Activated T-cell treated with anti-CD3 and anti-CD28 coated beads, Interleukin-2, amount 50 U/mL, for 4 hours (primary cell): Measurements from ENCODE around the gene FRMPD4. TPM values are rescaled to one million over a fixed set of nuclear protein-coding genes. Genes with fewer than 3 reads are reported as not detected.

Experiments
- ATAC-seq, 2 donors: fragments of 200-7000 bp; cut with Tn5 transposase; one replicate each; pipeline ENCODE4 v1.10.0; 2021
- DNase-seq: peaks from one replicate; pipeline ENCODE4 v3.0.0-alpha.2; 2020
- H3K27me3 Mint-ChIP-seq: one replicate; pipeline ENCODE4 v1.8.0; 2021; ENCODE audit warnings: low read depth, mixed read lengths
- H3K36me3 Mint-ChIP-seq: one replicate; pipeline ENCODE4 v1.8.0; 2022; ENCODE audit warnings: mixed read lengths; ENCODE audit not compliant: insufficient read depth
- H3K4me1 Mint-ChIP-seq: one replicate; pipeline ENCODE4 v1.8.0; 2021; ENCODE audit warnings: low read depth, mixed read lengths
- H3K4me3 Mint-ChIP-seq: one replicate; pipeline ENCODE4 v1.8.0; 2021; ENCODE audit warnings: mild to moderate bottlenecking, moderate library complexity, mixed read lengths
- H3K9me3 Mint-ChIP-seq: one replicate; pipeline ENCODE4 v1.8.0; 2021; ENCODE audit warnings: mixed read lengths
- total RNA-seq, 3 donors: library from RNA; stranded (reverse); gene quantifications; one replicate each; pipeline ENCODE4 v1.2.1, GENCODE V29; 2021

The FRMPD4 gene
- total RNA-seq, 3 donors from 2014 or later: not detected

GRCh38 chrX:12301288-12301687 is 163.0 kb downstream of the FRMPD4 start:
- Mint-ChIP-seq H3K36me3 (no peaks in the 10 kb centered on the region), H3K9me3 (no peaks in the 10 kb centered on the region), H3K4me3 (no peak overlapping the region), H3K27me3 (no peaks in the 10 kb centered on the region), H3K4me1 (no peaks in the 10 kb centered on the region)
- DNase-seq (no peak), ATAC-seq (no peak)

- Mint-ChIP-seq H3K27me3 (no peaks in the 10 kb centered on the region), H3K36me3 (no peaks in the 10 kb centered on the region), H3K9me3 (no peaks in the 10 kb centered on the region), H3K4me1 (no peaks in the 10 kb centered on the region), H3K4me3 (no peak overlapping the region)
- ATAC-seq: no peak
- no peak for DNase-seq
These were observed 166.0 kb downstream of the FRMPD4 start for GRCh38 chrX:12304261-12304660.

- Mint-ChIP-seq H3K36me3 (no peaks in the 10 kb centered on the region), H3K4me1 (no peaks in the 10 kb centered on the region), H3K9me3 (no peaks in the 10 kb centered on the region), H3K27me3 (no peaks in the 10 kb centered on the region), H3K4me3 (no peak overlapping the region)
- DNase-seq: no peak
- ATAC-seq: no peak
These were observed 169.7 kb downstream of the FRMPD4 start for GRCh38 chrX:12307961-12308360.

GRCh38 chrX:12308420-12308819 is 170.1 kb downstream of the FRMPD4 start:
- no peaks in the 10 kb centered on the region for H3K27me3 Mint-ChIP-seq

GRCh38 chrX:12309040-12309743 is 170.9 kb downstream of the FRMPD4 start:
- DNase-seq (no peak), ATAC-seq (no peak)
- Mint-ChIP-seq H3K36me3 (no peaks in the 10 kb centered on the region), H3K4me1 (no peaks in the 10 kb centered on the region), H3K9me3 (no peaks in the 10 kb centered on the region), H3K4me3 (no peak overlapping the region), H3K27me3 (no peaks in the 10 kb centered on the region)

More at GRCh38 chrX:12308420-12308819, 170.1 kb downstream of the FRMPD4 start:
- ATAC-seq (no peak), DNase-seq (no peak)
- Mint-ChIP-seq H3K36me3 (no peaks in the 10 kb centered on the region), H3K4me1 (no peaks in the 10 kb centered on the region), H3K4me3 (no peak overlapping the region), H3K9me3 (no peaks in the 10 kb centered on the region)

GRCh38 chrX:12309744-12310076 is 171.4 kb downstream of the FRMPD4 start:
- H3K9me3 Mint-ChIP-seq: no peaks in the 10 kb centered on the region
- DNase-seq: no peak
- no peak overlapping the region for H3K4me3 Mint-ChIP-seq
- no peak for ATAC-seq
- H3K36me3 Mint-ChIP-seq: no peaks in the 10 kb centered on the region
- H3K4me1 Mint-ChIP-seq: no peaks in the 10 kb centered on the region
- no peaks in the 10 kb centered on the region for H3K27me3 Mint-ChIP-seq

GRCh38 chrX:12314651-12315050 is 176.4 kb downstream of the FRMPD4 start:
- Mint-ChIP-seq H3K27me3 (no peaks in the 10 kb centered on the region), H3K4me1 (no peaks in the 10 kb centered on the region), H3K9me3 (no peaks in the 10 kb centered on the region), H3K36me3 (no peaks in the 10 kb centered on the region), H3K4me3 (no peak overlapping the region)
- ATAC-seq: no peak
- DNase-seq: no peak

- no peaks in the 10 kb centered on the region for H3K36me3 Mint-ChIP-seq
- H3K9me3 Mint-ChIP-seq: no peaks in the 10 kb centered on the region
- DNase-seq: no peak
- H3K4me3 Mint-ChIP-seq: no peak overlapping the region
- no peak for ATAC-seq
- H3K27me3 Mint-ChIP-seq: no peaks in the 10 kb centered on the region
- H3K4me1 Mint-ChIP-seq: no peaks in the 10 kb centered on the region
These were observed 177.3 kb downstream of the FRMPD4 start for GRCh38 chrX:12315526-12315925.

- Mint-ChIP-seq H3K4me1 (no peaks in the 10 kb centered on the region), H3K4me3 (no peak overlapping the region), H3K27me3 (no peaks in the 10 kb centered on the region), H3K9me3 (no peaks in the 10 kb centered on the region), H3K36me3 (no peaks in the 10 kb centered on the region)
- ATAC-seq: no peak
- no peak for DNase-seq
These were observed 180.8 kb downstream of the FRMPD4 start for GRCh38 chrX:12319003-12319519.

GRCh38 chrX:12319992-12320391 is 181.7 kb downstream of the FRMPD4 start:
- Mint-ChIP-seq H3K4me1 (no peaks in the 10 kb centered on the region), H3K4me3 (no peak overlapping the region), H3K9me3 (no peaks in the 10 kb centered on the region), H3K36me3 (no peaks in the 10 kb centered on the region), H3K27me3 (no peaks in the 10 kb centered on the region)
- DNase-seq (no peak), ATAC-seq (no peak)

- DNase-seq: no peak
- Mint-ChIP-seq H3K4me1 (no peaks in the 10 kb centered on the region), H3K27me3 (peaks cover 1% of the 10 kb centered on the region), H3K9me3 (no peaks in the 10 kb centered on the region), H3K4me3 (no peak overlapping the region), H3K36me3 (no peaks in the 10 kb centered on the region)
- no peak for ATAC-seq
These were observed 183.8 kb downstream of the FRMPD4 start for GRCh38 chrX:12322031-12322430.

- Mint-ChIP-seq H3K36me3 (no peaks in the 10 kb centered on the region), H3K4me3 (no peak overlapping the region), H3K27me3 (peaks cover 1% of the 10 kb centered on the region), H3K4me1 (no peaks in the 10 kb centered on the region), H3K9me3 (no peaks in the 10 kb centered on the region)
- no peak for ATAC-seq
- DNase-seq: no peak
These were observed 186.9 kb downstream of the FRMPD4 start for GRCh38 chrX:12325171-12325570.

- no peak overlapping the region for H3K4me3 Mint-ChIP-seq
- no peaks in the 10 kb centered on the region for H3K4me1 Mint-ChIP-seq
- H3K9me3 Mint-ChIP-seq: no peaks in the 10 kb centered on the region
- peaks cover 4% of the 10 kb centered on the region for H3K27me3 Mint-ChIP-seq
- DNase-seq (no peak), ATAC-seq (no peak)
- no peaks in the 10 kb centered on the region for H3K36me3 Mint-ChIP-seq
These were observed 189.6 kb downstream of the FRMPD4 start for GRCh38 chrX:12327836-12328235.

- H3K4me1 Mint-ChIP-seq: no peaks in the 10 kb centered on the region
- H3K36me3 Mint-ChIP-seq: no peaks in the 10 kb centered on the region
- ATAC-seq (no peak), DNase-seq (no peak)
- H3K4me3 Mint-ChIP-seq: no peak overlapping the region
- peaks cover 4% of the 10 kb centered on the region for H3K27me3 Mint-ChIP-seq
- H3K9me3 Mint-ChIP-seq: no peaks in the 10 kb centered on the region
These were observed 191.2 kb downstream of the FRMPD4 start for GRCh38 chrX:12329476-12329875.

- Mint-ChIP-seq H3K4me3 (no peak overlapping the region), H3K9me3 (no peaks in the 10 kb centered on the region), H3K36me3 (no peaks in the 10 kb centered on the region), H3K27me3 (peaks cover 4% of the 10 kb centered on the region), H3K4me1 (no peaks in the 10 kb centered on the region)
- DNase-seq (no peak), ATAC-seq (no peak)
These were observed 192.6 kb downstream of the FRMPD4 start for GRCh38 chrX:12330841-12331240.
